ENCODE data around the gene VAMP5.
"Not testable (repeated sequence)": the region's sequence is repeated elsewhere in the genome, so short reads cannot be mapped to it uniquely, and the experiment has no call there.

DNA sequence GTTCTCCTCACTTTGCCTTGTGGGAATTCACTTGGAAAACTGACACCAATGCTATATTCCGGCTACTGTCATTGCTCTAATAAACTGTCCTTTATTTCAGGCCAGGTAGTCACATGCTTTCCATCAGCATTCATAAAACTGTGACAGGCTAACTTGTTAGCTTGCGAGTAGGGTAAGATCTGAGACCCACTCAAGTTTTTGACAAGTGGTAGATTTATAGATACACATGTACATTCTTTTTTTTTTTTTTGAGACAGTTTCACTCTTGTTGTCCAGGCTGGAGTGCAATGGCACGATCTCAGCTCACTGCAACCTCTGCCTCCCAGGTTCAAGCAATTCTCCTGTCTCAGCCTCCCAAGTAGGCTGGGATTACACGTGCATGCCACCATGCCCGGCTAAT lies 33.5 kb downstream of the VAMP5 start:
- not testable (repeated sequence) for TF ChIP-seq SP1 (CRISPR knock-in tag; conservative IDR thresholded peaks at IDR 0.05); CREB1 (CRISPR knock-in tag; IDR thresholded peaks at IDR 0.05); FOXP1 (CRISPR knock-in tag; IDR thresholded peaks at IDR 0.05; ENCODE audit: borderline replicate concordance); ZNF317 (CRISPR knock-in tag; IDR thresholded peaks at IDR 0.05; ENCODE audit: borderline replicate concordance, low read depth); ARID4B (CRISPR knock-in tag; IDR thresholded peaks at IDR 0.05; ENCODE audit: borderline replicate concordance); NR3C1 (CRISPR knock-in tag; conservative IDR thresholded peaks at IDR 0.05; ENCODE audit: low read depth); IRF2 (CRISPR knock-in tag; IDR thresholded peaks at IDR 0.05; ENCODE audit: borderline replicate concordance, low read depth); TCF7 (CRISPR knock-in tag; IDR thresholded peaks at IDR 0.05; ENCODE audit: low read depth)
- TF ChIP-seq, protein P1, sequence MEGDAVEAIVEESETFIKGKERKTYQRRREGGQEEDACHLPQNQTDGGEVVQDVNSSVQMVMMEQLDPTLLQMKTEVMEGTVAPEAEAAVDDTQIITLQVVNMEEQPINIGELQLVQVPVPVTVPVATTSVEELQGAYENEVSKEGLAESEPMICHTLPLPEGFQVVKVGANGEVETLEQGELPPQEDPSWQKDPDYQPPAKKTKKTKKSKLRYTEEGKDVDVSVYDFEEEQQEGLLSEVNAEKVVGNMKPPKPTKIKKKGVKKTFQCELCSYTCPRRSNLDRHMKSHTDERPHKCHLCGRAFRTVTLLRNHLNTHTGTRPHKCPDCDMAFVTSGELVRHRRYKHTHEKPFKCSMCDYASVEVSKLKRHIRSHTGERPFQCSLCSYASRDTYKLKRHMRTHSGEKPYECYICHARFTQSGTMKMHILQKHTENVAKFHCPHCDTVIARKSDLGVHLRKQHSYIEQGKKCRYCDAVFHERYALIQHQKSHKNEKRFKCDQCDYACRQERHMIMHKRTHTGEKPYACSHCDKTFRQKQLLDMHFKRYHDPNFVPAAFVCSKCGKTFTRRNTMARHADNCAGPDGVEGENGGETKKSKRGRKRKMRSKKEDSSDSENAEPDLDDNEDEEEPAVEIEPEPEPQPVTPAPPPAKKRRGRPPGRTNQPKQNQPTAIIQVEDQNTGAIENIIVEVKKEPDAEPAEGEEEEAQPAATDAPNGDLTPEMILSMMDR (IDR thresholded peaks at IDR 0.05): not testable (repeated sequence)
- TF ChIP-seq, protein P2, sequence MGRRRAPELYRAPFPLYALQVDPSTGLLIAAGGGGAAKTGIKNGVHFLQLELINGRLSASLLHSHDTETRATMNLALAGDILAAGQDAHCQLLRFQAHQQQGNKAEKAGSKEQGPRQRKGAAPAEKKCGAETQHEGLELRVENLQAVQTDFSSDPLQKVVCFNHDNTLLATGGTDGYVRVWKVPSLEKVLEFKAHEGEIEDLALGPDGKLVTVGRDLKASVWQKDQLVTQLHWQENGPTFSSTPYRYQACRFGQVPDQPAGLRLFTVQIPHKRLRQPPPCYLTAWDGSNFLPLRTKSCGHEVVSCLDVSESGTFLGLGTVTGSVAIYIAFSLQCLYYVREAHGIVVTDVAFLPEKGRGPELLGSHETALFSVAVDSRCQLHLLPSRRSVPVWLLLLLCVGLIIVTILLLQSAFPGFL (CRISPR knock-in tag; IDR thresholded peaks at IDR 0.05; ENCODE audit: borderline replicate concordance): not testable (repeated sequence)
